ENCODE data around the gene ARL3.
"Not testable (repeated sequence)": the region's sequence is repeated elsewhere in the genome, so short reads cannot be mapped to it uniquely, and the experiment has no call there.

ARL3 gene

GRCh38 chr10:102670065-102670670 lies 44.0 kb downstream of the ARL3 start:
- Histone ChIP-seq H3K4me3 (ENCODE audit: insufficient read depth in 1 of 2, low read depth in 1 of 2, low read length in 2 of 2) (no peak overlapping the region), H2BK5ac (ENCODE audit: low read depth, low read length, poor library complexity, severe bottlenecking) (no peak overlapping the region), H2BK15ac (ENCODE audit: low read depth, poor library complexity, severe bottlenecking) (peak overlapping the region; percentile 91), H3K36me3 (ENCODE audit: control insufficient read depth in 1 of 2, insufficient read depth in 2 of 2, low read depth in 1 of 2, low read length in 2 of 2) (no peaks in the 10 kb centered on the region), H3K14ac (ENCODE audit: low read length in 2 of 2) (no peak overlapping the region), H3K4me2 (ENCODE audit: low read length, poor library complexity, severe bottlenecking) (no peak overlapping the region), H2BK12ac (ENCODE audit: low read length in 2 of 2) (peak overlapping the region in 1 of 2 experiments; percentile 14), H2BK120ac (ENCODE audit: low read depth, low read length) (peak overlapping the region; percentile 21), H4K91ac (ENCODE audit: low read length) (no peak overlapping the region), H3K4me1 (ENCODE audit: control insufficient read depth, insufficient read depth, low read depth, low read length) (peaks cover 46% of the 10 kb centered on the region), H3K9me3 (ENCODE audit: control insufficient read depth, low read length) (no peaks in the 10 kb centered on the region), H3K9ac (ENCODE audit: low read length) (no peak overlapping the region), H2AFZ (ENCODE audit: low read depth, low read length) (no peak overlapping the region), H3K27me3 (ENCODE audit: control insufficient read depth in 1 of 2, insufficient read depth in 1 of 2, low read length in 2 of 2) (no peaks in the 10 kb centered on the region), H3K27ac (ENCODE audit: low read length, poor library complexity, severe bottlenecking) (no peak overlapping the region), H3K79me1 (replicated peaks; ENCODE audit: low read length, poor library complexity, severe bottlenecking) (no peaks in the 10 kb centered on the region), H3K23ac (ENCODE audit: low read length in 2 of 2) (no peak overlapping the region), H2AK5ac (ENCODE audit: low read length, severe bottlenecking) (peak overlapping the region; percentile 12), H3K18ac (ENCODE audit: low read depth in 1 of 2, low read length in 2 of 2) (peak overlapping the region; percentile 15 to 72), H3K4ac (ENCODE audit: low read depth in 1 of 2, low read length in 2 of 2) (peak overlapping the region; percentile 49 to 56), H4K8ac (ENCODE audit: low read length) (peak overlapping the region; percentile 21)
- 77% methylated on average over 7 of the region's 9 CpGs for WGBS
- DNase-seq = no peak

GRCh38 chr10:102669206-102670064 lies 44.8 kb downstream of the ARL3 start:
- peak; percentile 72 for DNase-seq
- H3K23ac ChIP-seq (ENCODE audit: low read length in 2 of 2) = peak overlapping the region in 1 of 2 experiments; percentile 35
- peak overlapping the region; percentile 76 for H4K91ac ChIP-seq (ENCODE audit: low read length)
- peak overlapping the region; percentile 12 for H2AK5ac ChIP-seq (ENCODE audit: low read length, severe bottlenecking)
- no peaks in the 10 kb centered on the region for H3K27me3 ChIP-seq (ENCODE audit: control insufficient read depth in 1 of 2, insufficient read depth in 1 of 2, low read length in 2 of 2)
- no peak overlapping the region for H3K9ac ChIP-seq (ENCODE audit: low read length)
- H3K4ac ChIP-seq (ENCODE audit: low read depth in 1 of 2, low read length in 2 of 2) = peak overlapping the region; percentile 49 to 56
- no peaks in the 10 kb centered on the region for H3K36me3 ChIP-seq (ENCODE audit: control insufficient read depth in 1 of 2, insufficient read depth in 2 of 2, low read depth in 1 of 2, low read length in 2 of 2)
- no peak overlapping the region for H3K4me3 ChIP-seq (ENCODE audit: insufficient read depth in 1 of 2, low read depth in 1 of 2, low read length in 2 of 2)
- no peak overlapping the region for H2BK5ac ChIP-seq (ENCODE audit: low read depth, low read length, poor library complexity, severe bottlenecking)
- WGBS = 76% methylated on average over 4 of the region's 7 CpGs
- H3K14ac ChIP-seq (ENCODE audit: low read length in 2 of 2) = no peak overlapping the region
- H2BK12ac ChIP-seq (ENCODE audit: low read length in 2 of 2) = peak overlapping the region; percentile 2 to 65
- peak overlapping the region; percentile 21 for H4K8ac ChIP-seq (ENCODE audit: low read length)
- H3K4me2 ChIP-seq (ENCODE audit: low read length, poor library complexity, severe bottlenecking) = no peak overlapping the region
- H2AFZ ChIP-seq (ENCODE audit: low read depth, low read length) = no peak overlapping the region
- no peak overlapping the region for H3K27ac ChIP-seq (ENCODE audit: low read length, poor library complexity, severe bottlenecking)
- H3K4me1 ChIP-seq (ENCODE audit: control insufficient read depth, insufficient read depth, low read depth, low read length) = peaks cover 42% of the 10 kb centered on the region
- H3K79me1 ChIP-seq (replicated peaks; ENCODE audit: low read length, poor library complexity, severe bottlenecking) = no peaks in the 10 kb centered on the region
- H2BK120ac ChIP-seq (ENCODE audit: low read depth, low read length) = peak overlapping the region; percentile 21
- peak overlapping the region; percentile 91 for H2BK15ac ChIP-seq (ENCODE audit: low read depth, poor library complexity, severe bottlenecking)
- no peaks in the 10 kb centered on the region for H3K9me3 ChIP-seq (ENCODE audit: control insufficient read depth, low read length)
- H3K18ac ChIP-seq (ENCODE audit: low read depth in 1 of 2, low read length in 2 of 2) = peak overlapping the region; percentile 15 to 34

- H3K18ac ChIP-seq (ENCODE audit: low read depth in 1 of 2, low read length in 2 of 2) = no peak overlapping the region
- H2AFZ ChIP-seq (ENCODE audit: low read depth, low read length) = no peak overlapping the region
- H3K36me3 ChIP-seq (ENCODE audit: control insufficient read depth in 1 of 2, insufficient read depth in 2 of 2, low read depth in 1 of 2, low read length in 2 of 2) = no peaks in the 10 kb centered on the region
- peaks cover 35% of the 10 kb centered on the region for H3K4me1 ChIP-seq (ENCODE audit: control insufficient read depth, insufficient read depth, low read depth, low read length)
- no peak overlapping the region for H2BK120ac ChIP-seq (ENCODE audit: low read depth, low read length)
- H4K8ac ChIP-seq (ENCODE audit: low read length) = no peak overlapping the region
- no peak overlapping the region for H3K14ac ChIP-seq (ENCODE audit: low read length in 2 of 2)
- WGBS = 91% methylated on average over 6 of the region's 10 CpGs
- H2BK15ac ChIP-seq (ENCODE audit: low read depth, poor library complexity, severe bottlenecking) = no peak overlapping the region
- no peaks in the 10 kb centered on the region for H3K79me1 ChIP-seq (replicated peaks; ENCODE audit: low read length, poor library complexity, severe bottlenecking)
- no peak overlapping the region for H2BK5ac ChIP-seq (ENCODE audit: low read depth, low read length, poor library complexity, severe bottlenecking)
- DNase-seq = no peak
- peak overlapping the region in 1 of 2 experiments; percentile 5 for H3K4ac ChIP-seq (ENCODE audit: low read depth in 1 of 2, low read length in 2 of 2)
- H2AK5ac ChIP-seq (ENCODE audit: low read length, severe bottlenecking) = no peak overlapping the region
- no peak overlapping the region for H3K27ac ChIP-seq (ENCODE audit: low read length, poor library complexity, severe bottlenecking)
- no peaks in the 10 kb centered on the region for H3K9me3 ChIP-seq (ENCODE audit: control insufficient read depth, low read length)
- H3K23ac ChIP-seq (ENCODE audit: low read length in 2 of 2) = no peak overlapping the region
- H4K91ac ChIP-seq (ENCODE audit: low read length) = peak overlapping the region; percentile 31
- no peak overlapping the region for H3K4me2 ChIP-seq (ENCODE audit: low read length, poor library complexity, severe bottlenecking)
- H2BK12ac ChIP-seq (ENCODE audit: low read length in 2 of 2) = peak overlapping the region in 1 of 2 experiments; percentile 0
- no peak overlapping the region for H3K9ac ChIP-seq (ENCODE audit: low read length)
- no peak overlapping the region for H3K4me3 ChIP-seq (ENCODE audit: insufficient read depth in 1 of 2, low read depth in 1 of 2, low read length in 2 of 2)
- H3K27me3 ChIP-seq (ENCODE audit: control insufficient read depth in 1 of 2, insufficient read depth in 1 of 2, low read length in 2 of 2) = no peaks in the 10 kb centered on the region
Observed at GRCh38 chr10:102668326-102669107, 45.7 kb downstream of the ARL3 start.

- not testable (repeated sequence) for H3K27me3 ChIP-seq (ENCODE audit: control insufficient read depth in 1 of 2, insufficient read depth in 1 of 2, low read length in 2 of 2); H2AFZ ChIP-seq (ENCODE audit: low read depth, low read length); H3K9ac ChIP-seq (ENCODE audit: low read length); H2BK120ac ChIP-seq (ENCODE audit: low read depth, low read length); H3K4ac ChIP-seq (ENCODE audit: low read depth in 1 of 2, low read length in 2 of 2); H2AK5ac ChIP-seq (ENCODE audit: low read length, severe bottlenecking); H3K14ac ChIP-seq (ENCODE audit: low read length in 2 of 2); H2BK15ac ChIP-seq (ENCODE audit: low read depth, poor library complexity, severe bottlenecking); H2BK12ac ChIP-seq (ENCODE audit: low read length in 2 of 2); H3K18ac ChIP-seq (ENCODE audit: low read depth in 1 of 2, low read length in 2 of 2); H3K79me1 ChIP-seq (replicated peaks; ENCODE audit: low read length, poor library complexity, severe bottlenecking); H3K4me3 ChIP-seq (ENCODE audit: insufficient read depth in 1 of 2, low read depth in 1 of 2, low read length in 2 of 2); DNase-seq; H4K91ac ChIP-seq (ENCODE audit: low read length); H3K4me2 ChIP-seq (ENCODE audit: low read length, poor library complexity, severe bottlenecking); H3K36me3 ChIP-seq (ENCODE audit: control insufficient read depth in 1 of 2, insufficient read depth in 2 of 2, low read depth in 1 of 2, low read length in 2 of 2); H3K23ac ChIP-seq (ENCODE audit: low read length in 2 of 2); H2BK5ac ChIP-seq (ENCODE audit: low read depth, low read length, poor library complexity, severe bottlenecking); H4K8ac ChIP-seq (ENCODE audit: low read length); H3K27ac ChIP-seq (ENCODE audit: low read length, poor library complexity, severe bottlenecking); H3K9me3 ChIP-seq (ENCODE audit: control insufficient read depth, low read length)
- 96% methylated on average over 2 of the region's 4 CpGs for WGBS
- peaks cover 29% of the 10 kb centered on the region for H3K4me1 ChIP-seq (ENCODE audit: control insufficient read depth, insufficient read depth, low read depth, low read length)
Observed at GRCh38 chr10:102667411-102667810, 46.8 kb downstream of the ARL3 start.
